Subcutaneous abdominal adipose tissue (tissue), 5 donors: ENCODE data around the gene GAGE12F.
"Not testable (repeated sequence)": the region's sequence is repeated elsewhere in the genome, so short reads cannot be mapped to it uniquely, and the experiment has no call there.

Experiments
- H3K27ac ChIP-seq: one replicate; pipeline ENCODE4 v1.7.0; 2013; ENCODE audit warnings: low read depth, mild to moderate bottlenecking, inconsistent platforms, low read length, moderate library complexity
- H3K27me3 ChIP-seq, 5 donors: one replicate each; pipeline ENCODE4 v1.7.0; 2013; ENCODE audit warnings: low read length in 5 of 5, inconsistent platforms in 1 of 5; ENCODE audit not compliant: control insufficient read depth in 5 of 5, insufficient read depth in 4 of 5
- H3K36me3 ChIP-seq, 5 donors: one replicate each; pipeline ENCODE4 v1.7.0; 2013; ENCODE audit warnings: low read length in 5 of 5; ENCODE audit not compliant: control insufficient read depth in 5 of 5, insufficient read depth in 5 of 5
- H3K4me1 ChIP-seq, 5 donors: one replicate each; pipeline ENCODE4 v1.7.0; 2013; ENCODE audit warnings: low read length in 5 of 5, mild to moderate bottlenecking in 3 of 5, moderate library complexity in 1 of 5; ENCODE audit not compliant: control insufficient read depth in 5 of 5, insufficient read depth in 5 of 5
- H3K4me3 ChIP-seq, 5 donors: one replicate each; pipeline ENCODE4 v1.7.0; 2013; ENCODE audit warnings: low read length in 5 of 5, low read depth in 1 of 5
- H3K9ac ChIP-seq, 5 donors: one replicate each; pipeline ENCODE4 v1.7.0; 2013; ENCODE audit warnings: low read length in 5 of 5, mild to moderate bottlenecking in 4 of 5, moderate library complexity in 3 of 5
- H3K9me3 ChIP-seq, 5 donors: one replicate each; pipeline ENCODE4 v1.7.0; 2013; ENCODE audit warnings: low read length in 5 of 5; ENCODE audit not compliant: control insufficient read depth in 5 of 5
- donor health status: healthy.
- donor health status: healthy.
- donor health status: healthy.
- donor health status: healthy.
- donor health status: healthy.

The GAGE12F gene

GRCh38 chrX:49590488-49590887, 29.8 kb downstream of the GAGE12F start:
- not testable (repeated sequence) for H3K36me3 ChIP-seq, H3K27ac ChIP-seq, H3K4me1 ChIP-seq, H3K27me3 ChIP-seq, H3K9me3 ChIP-seq, H3K4me3 ChIP-seq, H3K9ac ChIP-seq

- not testable (repeated sequence) for H3K4me3 ChIP-seq, H3K27ac ChIP-seq, H3K9me3 ChIP-seq, H3K4me1 ChIP-seq, H3K9ac ChIP-seq, H3K36me3 ChIP-seq, H3K27me3 ChIP-seq
Measured at GRCh38 chrX:49598720-49599119, 38.1 kb downstream of the GAGE12F start, which contains the start of gene GAGE1. TSS of gene GAGE1 (plus strand) at chrX:49599020. CDS start at chrX:49600175, 1,155 bp downstream.

- Histone ChIP-seq H3K9ac (no peak overlapping the region), H3K9me3 (no peaks in the 10 kb centered on the region), H3K36me3 (no peaks in the 10 kb centered on the region), H3K4me1 (no peaks in the 10 kb centered on the region), H3K27me3 (peaks cover 0 to 5% (median 0%) of the 10 kb centered on the region in 5 donors), H3K4me3 (no peak overlapping the region), H3K27ac (no peak overlapping the region)
Measured at GRCh38 chrX:49610718-49611310, 50.2 kb downstream of the GAGE12F start.
